Activated T-cell treated with anti-CD3 and anti-CD28 coated beads, Interleukin-2, amount 50 U/mL, for 4 hours (primary cell): Measurements from ENCODE around the gene UTF1. TPM values are rescaled to one million over a fixed set of nuclear protein-coding genes. Genes with fewer than 3 reads are reported as not detected.

ENCODE experiments used
- ATAC-seq, 2 donors: fragments of 200-7000 bp; cut with Tn5 transposase; one replicate each; pipeline ENCODE4 v1.10.0; 2021
- DNase-seq: peaks from one replicate; pipeline ENCODE4 v3.0.0-alpha.2; 2020
- H3K27me3 Mint-ChIP-seq: one replicate; pipeline ENCODE4 v1.8.0; 2021; ENCODE audit warnings: low read depth, mixed read lengths
- H3K36me3 Mint-ChIP-seq: one replicate; pipeline ENCODE4 v1.8.0; 2022; ENCODE audit warnings: mixed read lengths; ENCODE audit not compliant: insufficient read depth
- H3K4me1 Mint-ChIP-seq: one replicate; pipeline ENCODE4 v1.8.0; 2021; ENCODE audit warnings: low read depth, mixed read lengths
- H3K4me3 Mint-ChIP-seq: one replicate; pipeline ENCODE4 v1.8.0; 2021; ENCODE audit warnings: mild to moderate bottlenecking, moderate library complexity, mixed read lengths
- H3K9me3 Mint-ChIP-seq: one replicate; pipeline ENCODE4 v1.8.0; 2021; ENCODE audit warnings: mixed read lengths
- total RNA-seq, 3 donors: library from RNA; stranded (reverse); gene quantifications; one replicate each; pipeline ENCODE4 v1.2.1, GENCODE V29; 2021

The UTF1 gene
- total RNA-seq, 3 donors from 2014 or later, result 0.25 TPM; not detected in 2

GRCh38 chr10:133249094-133249780, 19.2 kb downstream of the UTF1 start:
- no peak for DNase-seq
- Mint-ChIP-seq H3K4me3 (no peak overlapping the region), H3K27me3 (peaks cover 11% of the 10 kb centered on the region), H3K36me3 (no peaks in the 10 kb centered on the region), H3K9me3 (no peaks in the 10 kb centered on the region), H3K4me1 (no peaks in the 10 kb centered on the region)
- no peak for ATAC-seq

GRCh38 chr10:133249975-133250754, 20.1 kb downstream of the UTF1 start:
- Mint-ChIP-seq H3K4me1 (no peaks in the 10 kb centered on the region), H3K9me3 (no peaks in the 10 kb centered on the region), H3K36me3 (no peaks in the 10 kb centered on the region), H3K4me3 (no peak overlapping the region), H3K27me3 (peaks cover 11% of the 10 kb centered on the region)
- DNase-seq (no peak), ATAC-seq (no peak)

GRCh38 chr10:133251388-133252222, 21.6 kb downstream of the UTF1 start:
- DNase-seq (no peak), ATAC-seq (no peak)
- Mint-ChIP-seq H3K4me3 (no peak overlapping the region), H3K27me3 (peaks cover 8% of the 10 kb centered on the region), H3K4me1 (no peaks in the 10 kb centered on the region), H3K36me3 (no peaks in the 10 kb centered on the region), H3K9me3 (no peaks in the 10 kb centered on the region)

- Mint-ChIP-seq H3K9me3 (no peaks in the 10 kb centered on the region), H3K4me1 (peaks cover 2% of the 10 kb centered on the region), H3K4me3 (no peak overlapping the region), H3K27me3 (peaks cover 4% of the 10 kb centered on the region), H3K36me3 (no peaks in the 10 kb centered on the region)
- ATAC-seq (no peak), DNase-seq (no peak)
Measured at GRCh38 chr10:133252223-133252552, 22.2 kb downstream of the UTF1 start.

- no peak for DNase-seq
- Mint-ChIP-seq H3K36me3 (no peaks in the 10 kb centered on the region), H3K4me1 (peaks cover 14% of the 10 kb centered on the region), H3K9me3 (no peaks in the 10 kb centered on the region), H3K4me3 (no peak overlapping the region), H3K27me3 (peaks cover 3% of the 10 kb centered on the region)
- no peak for ATAC-seq
Measured at GRCh38 chr10:133253361-133253955, 23.4 kb downstream of the UTF1 start.

GRCh38 chr10:133254421-133255120, 24.6 kb downstream of the UTF1 start:
- peaks cover 22% of the 10 kb centered on the region for H3K4me1 Mint-ChIP-seq
- no peaks in the 10 kb centered on the region for H3K9me3 Mint-ChIP-seq
- ATAC-seq (no peak), DNase-seq (no peak)
- no peak overlapping the region for H3K4me3 Mint-ChIP-seq
- no peaks in the 10 kb centered on the region for H3K36me3 Mint-ChIP-seq
- H3K27me3 Mint-ChIP-seq, result peaks cover 3% of the 10 kb centered on the region

GRCh38 chr10:133255323-133255722, 25.3 kb downstream of the UTF1 start:
- Mint-ChIP-seq H3K4me3 (no peak overlapping the region), H3K36me3 (no peaks in the 10 kb centered on the region), H3K9me3 (no peaks in the 10 kb centered on the region), H3K4me1 (peaks cover 29% of the 10 kb centered on the region), H3K27me3 (peaks cover 2% of the 10 kb centered on the region)
- DNase-seq (no peak), ATAC-seq (no peak)

- Mint-ChIP-seq H3K4me1 (peaks cover 42% of the 10 kb centered on the region), H3K27me3 (no peaks in the 10 kb centered on the region), H3K9me3 (no peaks in the 10 kb centered on the region), H3K4me3 (no peak overlapping the region), H3K36me3 (no peaks in the 10 kb centered on the region)
- no peak for ATAC-seq
- no peak for DNase-seq
Measured at GRCh38 chr10:133257489-133258065, 27.6 kb downstream of the UTF1 start.

GRCh38 chr10:133258066-133258817, 28.2 kb downstream of the UTF1 start:
- ATAC-seq, result no peak
- Mint-ChIP-seq H3K4me1 (peaks cover 48% of the 10 kb centered on the region), H3K4me3 (no peak overlapping the region)

GRCh38 chr10:133258818-133259601, 29.0 kb downstream of the UTF1 start:
- H3K9me3 Mint-ChIP-seq, result no peaks in the 10 kb centered on the region
- no peaks in the 10 kb centered on the region for H3K36me3 Mint-ChIP-seq
- H3K27me3 Mint-ChIP-seq, result no peaks in the 10 kb centered on the region
- ATAC-seq (peak; percentile 73), DNase-seq (peak; percentile 86)
- H3K4me1 Mint-ChIP-seq, result peaks cover 55% of the 10 kb centered on the region
- peak overlapping the region; percentile 43 for H3K4me3 Mint-ChIP-seq

More at GRCh38 chr10:133258066-133258817, 28.2 kb downstream of the UTF1 start:
- Mint-ChIP-seq H3K9me3 (no peaks in the 10 kb centered on the region), H3K27me3 (no peaks in the 10 kb centered on the region), H3K36me3 (no peaks in the 10 kb centered on the region)
- no peak for DNase-seq

GRCh38 chr10:133259602-133259989, 29.6 kb downstream of the UTF1 start:
- DNase-seq (no peak), ATAC-seq (no peak)
- H3K9me3 Mint-ChIP-seq, result no peaks in the 10 kb centered on the region
- H3K27me3 Mint-ChIP-seq, result no peaks in the 10 kb centered on the region
- H3K4me1 Mint-ChIP-seq, result peaks cover 61% of the 10 kb centered on the region
- peak overlapping the region; percentile 43 for H3K4me3 Mint-ChIP-seq
- no peaks in the 10 kb centered on the region for H3K36me3 Mint-ChIP-seq

GRCh38 chr10:133260895-133261725, 31.1 kb downstream of the UTF1 start:
- H3K4me1 Mint-ChIP-seq, result peaks cover 70% of the 10 kb centered on the region
- ATAC-seq, result peak; percentile 44 to 58

More at GRCh38 chr10:133260895-133261725, 31.1 kb downstream of the UTF1 start:
- no peaks in the 10 kb centered on the region for H3K36me3 Mint-ChIP-seq
- peak; percentile 58 for DNase-seq
- no peaks in the 10 kb centered on the region for H3K9me3 Mint-ChIP-seq
- H3K27me3 Mint-ChIP-seq, result no peaks in the 10 kb centered on the region
- peak overlapping the region; percentile 79 for H3K4me3 Mint-ChIP-seq
